Cardiac septum (tissue), 1 donor: ENCODE results near the gene ZNF737. TPM values are rescaled to one million over a fixed set of nuclear protein-coding genes. Genes with fewer than 3 reads are reported as not detected.
"Not testable (repeated sequence)": the region's sequence is repeated elsewhere in the genome, so short reads cannot be mapped to it uniquely, and the experiment has no call there.

Experiments used
- DNase-seq: peaks from one replicate; pipeline ENCODE4 v3.0.0-alpha.2; 2020; ENCODE audit warnings: low spot score
- intact Hi-C: fragments of 100-400 bp; cut with DNase I; formaldehyde crosslinking; loops from one replicate; pipeline ENCODE4 v1.14.0; 2022
- long read RNA-seq: library from polyadenylated mRNA; unstranded; transcript quantifications from one replicate; pipeline ENCODE4 v2.0.0, GENCODE V29; 2021
- total RNA-seq: library from RNA; stranded (reverse); fragmentation: NEBNext Ultra II Directional; extraction: Animal tissue kit (Norgen Biotek cat#: 25700); gene quantifications from one replicate; pipeline ENCODE4 v1.2.1, GENCODE V29; 2021
- donor health status: DM: no; HTN: no; CAD: no.

ZNF737 gene
- total RNA-seq = 3.3 TPM
- long read RNA-seq, partial matches to known transcripts = 0 of 1 reads
- long read RNA-seq, other reads (novel, unspliced or antisense) = 1 of 1 reads

- intact Hi-C loops = loop anchor here (5.0 to 10.0 kb wide), 4 partner anchors 99 to 357 kb away; partner anchors contain the start of genes ZNF626, ZNF66 and ZNF85
Measured at GRCh38 chr19:20565321-20566018, at the start of gene ZNF737. TSS of gene ZNF737 (minus strand) at chr19:20565781. CDS start at chr19:20565640, 141 bp downstream.

DNA sequence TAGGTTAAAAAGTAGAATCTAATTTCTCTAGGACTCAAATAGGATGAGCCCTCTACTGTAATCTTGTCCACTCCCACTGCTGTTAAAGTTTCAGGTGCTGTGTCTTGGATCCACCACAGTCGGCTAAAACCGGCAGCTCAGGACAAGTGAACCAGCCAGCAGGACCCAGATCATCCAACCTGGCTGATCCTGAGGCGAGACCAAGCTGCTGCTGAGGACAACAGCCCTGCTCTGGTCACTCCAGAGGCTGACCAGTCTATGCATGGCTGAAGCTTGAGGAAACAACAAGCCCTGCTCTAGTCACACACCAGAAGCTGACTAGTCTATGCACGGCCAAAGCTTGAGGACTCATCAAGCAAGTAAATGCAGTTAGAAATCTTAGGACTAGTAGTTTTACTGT is 49.4 kb upstream of the ZNF737 start:
- intact Hi-C loops, DNase-seq: not testable (repeated sequence)

More at GRCh38 chr19:20565321-20566018, at the start of gene ZNF737:
- DNase-seq = peak; percentile 96

DNA sequence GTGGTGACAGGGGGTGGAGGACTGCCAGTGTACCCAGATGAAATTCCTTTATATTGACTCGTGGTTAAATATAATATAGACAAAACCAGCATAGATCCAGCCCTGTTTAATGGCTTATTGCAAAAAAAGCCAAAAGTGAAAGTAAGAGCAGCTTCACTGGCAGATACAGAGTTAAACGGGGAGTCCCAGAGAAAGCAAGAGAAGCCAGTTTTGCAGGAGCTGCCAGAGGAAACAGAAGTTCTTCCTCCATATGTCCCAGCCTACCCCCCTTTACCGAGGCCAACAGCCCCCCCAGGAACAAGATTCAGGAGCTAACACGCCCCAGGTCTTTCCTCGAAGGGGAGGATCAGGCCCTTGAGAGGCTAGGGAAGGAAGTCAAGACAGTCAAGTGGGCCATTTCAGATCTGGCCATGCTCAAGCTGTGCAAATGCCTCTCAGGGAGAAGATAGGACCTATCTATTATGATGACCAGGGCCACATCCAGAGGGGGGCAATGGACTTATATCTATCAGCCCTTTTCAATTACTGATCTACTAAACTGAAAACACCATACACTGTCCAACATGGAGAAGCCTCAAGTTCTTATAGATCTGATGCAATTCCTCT is 47.2 kb upstream of the ZNF737 start:
- intact Hi-C loops = no loop called here
- no peak for DNase-seq

GRCh38 chr19:20611866-20612265 is 46.3 kb upstream of the ZNF737 start:
- intact Hi-C loops = no loop called here
- DNase-seq = no peak

GRCh38 chr19:20607943-20608342 is 42.4 kb upstream of the ZNF737 start:
- intact Hi-C loops = no loop called here
- no peak for DNase-seq

GRCh38 chr19:20558571-20558970 is 7.0 kb downstream of the ZNF737 start:
- DNase-seq = no peak
- intact Hi-C loops = no loop called here

GRCh38 chr19:20558011-20558410 is 7.6 kb downstream of the ZNF737 start:
- no peak for DNase-seq

DNA sequence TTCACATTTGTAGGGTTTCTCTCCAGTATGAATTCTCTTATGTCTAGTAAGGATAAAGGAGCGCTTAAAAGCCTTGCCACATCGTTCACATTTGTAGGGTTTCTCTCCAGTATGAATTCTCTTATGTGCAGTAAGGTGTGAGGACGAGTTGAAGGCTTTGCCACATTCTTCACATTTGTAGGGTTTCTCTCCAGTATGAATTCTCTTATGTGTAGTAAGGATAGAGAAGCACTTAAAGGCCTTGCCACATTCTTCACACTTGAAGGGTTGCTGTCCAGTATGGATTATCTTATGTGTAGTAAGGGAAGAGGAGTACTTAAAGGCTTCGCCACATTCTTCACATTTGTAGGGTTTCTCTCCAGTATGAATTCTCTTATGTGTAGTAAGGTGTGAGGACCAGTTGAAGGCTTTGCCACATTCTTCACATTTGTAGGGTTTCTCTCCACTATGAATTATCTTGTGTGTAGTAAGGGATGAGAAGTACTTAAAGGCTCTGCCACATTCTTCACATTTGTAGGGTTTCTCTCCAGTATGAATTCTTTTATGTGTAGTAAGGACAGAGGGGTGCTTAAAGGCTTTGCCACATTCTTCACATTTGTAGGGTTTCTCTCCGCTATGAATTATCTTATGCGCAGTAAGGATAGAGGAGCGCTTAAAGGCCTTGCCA is 20.8 kb downstream of the ZNF737 start:
- DNase-seq, intact Hi-C loops: not testable (repeated sequence)

More at GRCh38 chr19:20558011-20558410, 7.6 kb downstream of the ZNF737 start:
- intact Hi-C loops = no loop called here

DNA sequence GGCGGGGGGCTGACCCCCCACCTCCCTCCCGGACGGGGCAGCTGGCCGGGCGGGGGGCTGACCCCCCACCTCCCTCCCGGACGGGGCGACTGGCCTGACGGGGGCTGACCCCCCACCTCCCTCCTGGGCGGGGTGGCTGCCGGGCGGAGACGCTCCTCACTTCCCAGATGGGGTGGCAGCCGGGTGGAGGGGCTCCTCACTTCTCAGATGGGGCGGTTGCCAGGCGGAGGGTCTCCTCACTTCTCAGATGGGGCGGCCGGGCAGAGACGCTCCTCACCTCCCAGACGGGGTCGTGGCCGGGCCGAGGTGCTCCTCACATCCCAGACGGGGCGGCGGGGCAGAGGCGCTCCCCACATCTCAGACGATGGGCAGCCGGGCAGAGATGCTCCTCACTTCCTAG is 35.3 kb downstream of the ZNF737 start:
- intact Hi-C loops, DNase-seq: not testable (repeated sequence)

DNA sequence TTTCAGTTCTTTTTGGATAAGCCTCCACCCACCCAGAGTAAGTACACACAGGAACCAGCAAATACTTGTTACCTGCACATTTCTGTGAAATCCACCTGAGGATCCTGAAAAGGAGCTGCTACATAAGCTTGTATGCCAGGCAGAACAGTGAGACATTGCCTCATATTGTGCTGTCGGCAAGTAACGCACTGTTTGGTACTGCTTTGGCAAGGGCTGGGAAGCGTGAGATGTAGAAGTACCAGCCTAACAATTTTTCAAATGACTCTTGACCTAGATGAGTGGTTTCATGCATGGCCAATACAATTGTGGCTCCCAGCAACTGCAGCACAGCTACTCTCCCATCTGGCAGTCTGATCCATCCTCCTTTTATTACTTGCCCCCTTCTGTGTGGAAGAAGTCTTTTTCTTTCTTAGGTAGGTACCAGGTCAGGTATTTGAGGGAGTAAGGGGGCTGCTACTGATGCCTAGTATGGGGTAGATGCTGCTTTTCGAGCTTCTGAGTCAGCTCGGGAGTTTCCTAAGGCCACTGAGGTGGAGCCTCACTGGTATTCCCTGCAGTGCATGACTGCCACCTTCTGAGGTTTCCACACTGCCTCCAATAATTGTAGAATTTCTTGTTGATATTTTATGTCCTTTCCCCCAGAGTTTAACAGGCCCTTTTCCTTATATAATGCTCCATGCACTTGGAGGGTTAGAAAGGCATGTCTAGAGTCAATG is 52.2 kb downstream of the ZNF737 start:
- DNase-seq = no peak
- intact Hi-C loops = no loop called here

- intact Hi-C loops = no loop called here
- DNase-seq = no peak
Measured at GRCh38 chr19:20503476-20503875, 62.1 kb downstream of the ZNF737 start.

Other genes with a start within 250 kb of the ZNF737 start
- gene ZNF626, start 95.8 kb upstream of the ZNF737 start, total RNA-seq = 8.6 TPM
- 0.81 TPM for gene ZNF66, start 210.5 kb upstream of the ZNF737 start, total RNA-seq